Adrenal gland (tissue), 12 donors: Measurements from ENCODE around the gene SHISAL1. TPM values are rescaled to one million over a fixed set of nuclear protein-coding genes. Genes with fewer than 3 reads are reported as not detected.

ENCODE experiments used
- DNase-seq, 7 donors: peaks; one replicate each; pipeline ENCODE4 v3.0.0-alpha.2; 2019 to 2020
- H3K27ac ChIP-seq, 5 donors: fragments of 200-600 bp; sonication (generic) in 4 of 5; 1 replicate in 3 of 5; 2 replicates in 2 of 5; pipeline versions ENCODE4 v1.5.1 to v1.8.0; 2016 to 2020; ENCODE audit warnings: mild to moderate bottlenecking in 1 of 5
- H3K27me3 ChIP-seq: fragments of 200-600 bp; 2 replicates; pipeline ENCODE4 v1.8.0; 2021
- H3K36me3 ChIP-seq, 2 donors: fragments of 200-600 bp; replicated peaks in 1 of 2; 1 replicate in 1 of 2; 2 replicates in 1 of 2; pipeline versions ENCODE4 v1.5.1 to v1.8.0; 2018 to 2022
- H3K4me1 ChIP-seq, 2 donors: fragments of 200-600 bp; replicated peaks in 1 of 2; 1 replicate in 1 of 2; 2 replicates in 1 of 2; pipeline versions ENCODE4 v1.5.1 to v1.8.0; 2018 to 2021
- H3K4me3 ChIP-seq, 4 donors: fragments of 200-600 bp; sonication (generic) in 3 of 4; one replicate each; pipeline ENCODE4 v1.5.1; 2016 to 2018
- H3K9me3 ChIP-seq, 3 donors: fragments of 200-600 bp; sonication (generic) in 1 of 3; replicated peaks in 1 of 3; 1 replicate in 2 of 3; 2 replicates in 1 of 3; pipeline versions ENCODE4 v1.5.1 to v1.8.0; 2016 to 2021
- POLR2A ChIP-seq, 2 donors: fragments of 450-650 bp; IDR thresholded peaks; one replicate each; pipeline ENCODE4 v1.6.1; 2017; ENCODE audit warnings: antibody characterized with exemption in 2 of 2, mild to moderate bottlenecking in 2 of 2, moderate library complexity in 1 of 2
- WGBS, 4 donors: extraction: QIAGEN DNeasy Blood & Tissue Kit in 2 of 4; methylation state at CpG; one replicate each; pipeline versions ENCODE4 v1.1.5 to v1.1.7; 2013 to 2017; 5-methylcytosine and 5-hydroxymethylcytosine counted together
- intact Hi-C, 2 donors: fragments of 100-400 bp; cut with DNase I; formaldehyde crosslinking; loops; one replicate each; pipeline versions ENCODE4 v1.14.1 to v1.15.0; 2022 to 2023
- polyA plus RNA-seq, 3 donors: library from polyadenylated mRNA; stranded (reverse); fragments of 200-250 nt in 2 of 3; fragments of 350-450 nt in 1 of 3; fragmentation: Illumina TruSeq in 1 of 3; extraction: RNeasy Lipid Tissue Mini Kit (QIAGEN cat#74804) in 1 of 3; gene quantifications; one replicate each; pipeline ENCODE4 v1.2.3, GENCODE V29; 2013 to 2014
- total RNA-seq, 9 donors: library from RNA; depleted of rRNA in 4 of 9; stranded (reverse); fragments of >200 nt in 4 of 9; fragments of 120-200 nt in 1 of 9; fragmentation: NEBNext Ultra II Directional in 1 of 9; extraction: Animal tissue kit (Norgen Biotek cat#: 25700) in 1 of 9; gene quantifications; one replicate each; pipeline versions ENCODE4 v1.1.0 to v1.2.4, GENCODE V29; 2013 to 2023
- TF ChIP-seq, protein P1 (sequence below), 6 experiments: fragments of 450-650 bp in 4 of 6; fragments of 200-600 bp in 2 of 6; sonication (generic) in 1 of 6; IDR thresholded peaks; 1 replicate in 5 of 6; 2 replicates in 1 of 6; pipeline versions ENCODE4 v1.5.1 to v1.8.0; 2016 to 2021; ENCODE audit warnings: antibody characterized with exemption in 6 of 6, mild to moderate bottlenecking in 2 of 6, moderate library complexity in 1 of 6
- donor health status: healthy with polysubstance abuse.
- donor health status: Bipolar disorder and iron deficiency.
- donor health status: DM: yes; HTN: yes; CAD: no.
- donor health status: DM: no; HTN: no; CAD: no.
- donor health status: DM: no; HTN: no; CAD: no.
- donor health status: DM: yes; HTN: yes; CAD: no.

Gene SHISAL1
- total and polyA plus RNA-seq, 12 donors, result 0.33 to 2.4 (median 1.0) TPM

DNA sequence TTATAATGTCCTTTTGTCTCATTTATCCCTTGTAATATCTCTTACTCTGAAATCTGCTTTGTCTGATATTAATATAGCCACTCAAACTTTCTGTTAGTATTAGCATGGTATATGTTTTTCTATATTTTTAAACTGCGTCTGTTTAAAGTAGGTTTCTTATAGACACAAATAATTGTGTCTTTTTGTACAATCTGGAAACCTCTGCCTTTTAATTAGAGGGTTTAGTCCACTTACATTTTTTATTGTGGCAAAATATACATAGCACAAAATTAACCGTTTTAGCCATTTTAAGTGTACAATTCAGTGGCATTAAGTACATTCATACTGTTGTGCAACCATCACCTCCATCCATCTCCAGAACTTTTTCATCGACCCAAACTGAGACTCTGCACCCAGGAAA is 103.4 kb downstream of the SHISAL1 start:
- TF ChIP-seq, protein P1, sequence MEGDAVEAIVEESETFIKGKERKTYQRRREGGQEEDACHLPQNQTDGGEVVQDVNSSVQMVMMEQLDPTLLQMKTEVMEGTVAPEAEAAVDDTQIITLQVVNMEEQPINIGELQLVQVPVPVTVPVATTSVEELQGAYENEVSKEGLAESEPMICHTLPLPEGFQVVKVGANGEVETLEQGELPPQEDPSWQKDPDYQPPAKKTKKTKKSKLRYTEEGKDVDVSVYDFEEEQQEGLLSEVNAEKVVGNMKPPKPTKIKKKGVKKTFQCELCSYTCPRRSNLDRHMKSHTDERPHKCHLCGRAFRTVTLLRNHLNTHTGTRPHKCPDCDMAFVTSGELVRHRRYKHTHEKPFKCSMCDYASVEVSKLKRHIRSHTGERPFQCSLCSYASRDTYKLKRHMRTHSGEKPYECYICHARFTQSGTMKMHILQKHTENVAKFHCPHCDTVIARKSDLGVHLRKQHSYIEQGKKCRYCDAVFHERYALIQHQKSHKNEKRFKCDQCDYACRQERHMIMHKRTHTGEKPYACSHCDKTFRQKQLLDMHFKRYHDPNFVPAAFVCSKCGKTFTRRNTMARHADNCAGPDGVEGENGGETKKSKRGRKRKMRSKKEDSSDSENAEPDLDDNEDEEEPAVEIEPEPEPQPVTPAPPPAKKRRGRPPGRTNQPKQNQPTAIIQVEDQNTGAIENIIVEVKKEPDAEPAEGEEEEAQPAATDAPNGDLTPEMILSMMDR (IDR thresholded peaks at IDR 0.05), result no peak
- no peak for TF ChIP-seq POLR2A (IDR thresholded peaks at IDR 0.05)
- intact Hi-C loops, result no loop called here
- no peaks in the 10 kb centered on the region for H3K27me3 ChIP-seq
- H3K9me3 ChIP-seq, result no peaks in the 10 kb centered on the region
- H3K36me3 ChIP-seq, result no peaks in the 10 kb centered on the region
- 73 to 79% (median 78%) methylated on average over 3 of the region's 3 CpGs for WGBS, 4 donors
- no peak for DNase-seq
- H3K4me1 ChIP-seq, result no peaks in the 10 kb centered on the region
- H3K4me3 ChIP-seq, result no peak overlapping the region
- no peak overlapping the region for H3K27ac ChIP-seq

DNA sequence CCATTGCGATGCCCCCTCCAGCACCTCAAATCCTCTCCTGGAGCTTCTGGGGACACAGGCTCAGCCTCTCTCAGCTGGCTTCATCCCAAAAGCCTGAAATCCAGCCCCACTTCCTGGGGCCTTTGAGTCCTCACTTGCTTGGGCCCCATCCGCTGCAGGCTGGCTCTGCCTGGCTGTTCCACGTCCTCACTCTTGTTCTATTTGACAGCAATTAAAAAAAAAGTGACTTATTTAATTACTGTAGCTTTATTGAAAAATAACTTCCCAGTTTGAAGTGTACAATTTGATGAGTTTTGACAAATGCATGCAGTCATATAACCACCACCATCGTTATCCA is 104.8 kb downstream of the SHISAL1 start:
- 85 to 87% (median 86%) methylated on average over 4 of the region's 4 CpGs for WGBS, 4 donors
- Histone ChIP-seq H3K36me3 (no peaks in the 10 kb centered on the region), H3K27ac (no peak overlapping the region), H3K4me3 (no peak overlapping the region), H3K9me3 (no peaks in the 10 kb centered on the region), H3K4me1 (no peaks in the 10 kb centered on the region), H3K27me3 (no peaks in the 10 kb centered on the region)
- intact Hi-C loops, result no loop called here
- DNase-seq, result no peak
- no peak for TF ChIP-seq POLR2A (IDR thresholded peaks at IDR 0.05)
- TF ChIP-seq, protein P1 (IDR thresholded peaks at IDR 0.05), result no peak

DNA sequence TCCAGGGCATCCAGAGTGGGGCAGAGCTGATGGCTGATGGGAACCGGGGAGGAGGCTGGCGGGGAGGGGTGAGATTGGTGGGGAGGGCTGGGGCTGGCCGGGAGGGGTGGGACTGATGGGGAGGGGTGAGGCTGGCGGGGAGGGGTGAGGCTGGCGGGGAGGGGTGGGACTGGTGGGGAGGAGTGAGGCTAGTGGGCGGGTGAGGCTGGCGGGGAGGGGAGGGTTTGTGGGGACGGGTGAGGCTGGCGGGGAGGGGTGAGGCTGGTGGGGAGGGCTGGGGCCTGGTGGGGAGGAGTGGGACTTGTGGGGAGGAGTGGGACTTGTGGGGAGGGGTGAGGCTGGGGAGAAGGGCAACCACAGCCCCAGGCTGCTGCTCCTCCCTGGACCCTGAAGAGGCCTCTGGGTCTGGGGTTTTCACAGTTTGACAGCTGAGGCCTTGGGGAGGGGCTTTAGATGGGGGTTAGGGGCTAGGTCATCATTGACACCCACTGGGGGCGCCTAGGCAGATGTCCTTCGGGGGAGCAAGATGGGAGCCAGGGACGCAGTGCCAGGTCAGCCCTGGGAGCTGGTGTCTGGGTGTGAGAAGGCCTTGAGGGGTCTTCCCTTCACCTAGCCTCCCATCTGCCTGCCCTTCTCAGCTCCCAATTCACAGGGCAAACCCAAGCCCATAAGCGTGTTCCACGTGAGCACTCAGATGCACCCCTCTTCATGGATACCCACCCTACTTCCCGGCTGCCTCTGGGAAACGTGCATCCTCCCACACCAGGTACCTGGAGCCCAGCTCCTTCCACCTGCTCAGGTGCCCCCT is 105.4 kb downstream of the SHISAL1 start:
- DNase-seq, result peak in 1 of 7 donors; percentile 10
- intact Hi-C loops, result no loop called here
- no peaks in the 10 kb centered on the region for H3K9me3 ChIP-seq
- H3K27ac ChIP-seq, result no peak overlapping the region
- no peak overlapping the region for H3K4me3 ChIP-seq
- 84 to 88% (median 85%) methylated on average over 5 to 16 of the region's 16 CpGs for WGBS, 4 donors
- H3K4me1 ChIP-seq, result no peaks in the 10 kb centered on the region
- no peaks in the 10 kb centered on the region for H3K27me3 ChIP-seq
- H3K36me3 ChIP-seq, result no peaks in the 10 kb centered on the region
- TF ChIP-seq POLR2A (IDR thresholded peaks at IDR 0.05), result no peak
- TF ChIP-seq, protein P1 (IDR thresholded peaks at IDR 0.05), result no peak

DNA sequence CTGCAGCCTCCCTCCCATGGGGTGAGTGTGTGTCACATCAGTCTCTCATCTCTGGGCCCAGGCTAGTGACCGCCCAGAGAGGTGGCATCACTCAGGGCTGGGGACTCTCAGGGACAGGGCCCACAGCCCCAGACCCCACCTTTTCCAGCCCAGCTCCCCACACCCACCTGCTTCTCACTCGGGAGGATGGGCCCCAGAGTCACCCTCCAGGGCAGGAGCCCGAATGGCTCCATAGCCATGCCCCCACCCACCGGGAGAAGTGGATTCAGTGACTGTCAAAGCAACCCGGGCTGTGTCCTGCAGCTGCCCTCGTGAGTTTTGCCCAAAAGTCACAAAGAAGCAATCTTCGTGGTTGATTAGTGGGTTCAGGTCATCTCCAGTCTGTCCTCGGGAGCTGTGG is 106.1 kb downstream of the SHISAL1 start:
- Histone ChIP-seq H3K36me3 (no peaks in the 10 kb centered on the region), H3K27me3 (no peaks in the 10 kb centered on the region), H3K9me3 (no peaks in the 10 kb centered on the region), H3K4me1 (no peaks in the 10 kb centered on the region), H3K27ac (no peak overlapping the region), H3K4me3 (no peak overlapping the region)
- no peak for TF ChIP-seq POLR2A (IDR thresholded peaks at IDR 0.05)
- TF ChIP-seq, protein P1 (IDR thresholded peaks at IDR 0.05), result no peak
- intact Hi-C loops, result no loop called here
- DNase-seq, result no peak
- 78 to 88% (median 84%) methylated on average over 7 to 8 of the region's 8 CpGs for WGBS, 4 donors
